Measurements from ENCODE around the gene MAN1C1.

The MAN1C1 gene

DNA sequence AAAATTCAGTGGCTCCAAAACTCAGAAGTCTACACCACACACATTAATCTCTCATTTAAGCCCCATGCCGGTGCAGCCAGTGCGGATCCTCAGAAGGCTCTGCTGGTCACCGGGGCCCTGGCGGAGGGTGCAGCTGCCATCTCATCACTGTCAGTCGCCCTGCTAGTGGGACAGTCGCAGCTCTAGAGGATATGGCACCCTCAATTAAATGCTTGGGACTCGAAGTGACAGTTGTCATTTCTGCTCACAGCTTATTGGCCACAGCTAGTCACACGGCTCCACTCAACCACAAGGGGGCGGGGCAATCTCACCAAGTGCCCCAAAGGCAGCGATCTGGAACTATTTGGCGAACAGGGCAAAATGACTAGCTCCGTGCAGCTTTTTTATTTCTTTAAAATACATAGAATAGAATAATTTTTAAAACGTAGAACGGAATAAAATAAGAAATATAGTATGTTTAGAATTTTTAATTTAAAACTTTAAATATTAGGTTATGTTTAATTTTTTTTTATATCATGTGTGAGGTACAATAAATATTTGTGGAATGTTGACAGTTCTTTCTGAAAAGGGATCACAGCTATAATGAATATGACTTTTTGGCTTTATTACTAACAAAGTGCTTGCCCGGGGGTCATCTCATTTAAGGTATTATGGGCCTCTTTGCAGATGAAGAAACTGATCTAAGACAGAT is 8.0 kb upstream of the MAN1C1 start:
- peak; percentile 66 for DNase-seq
- in situ Hi-C loops (cut with HindIII; ENCODE audit: low pct_ligation_motif_present, low pct_unique_long_range_greater_than_20kb, low sequenced_read_pairs): no loop called here

DNA sequence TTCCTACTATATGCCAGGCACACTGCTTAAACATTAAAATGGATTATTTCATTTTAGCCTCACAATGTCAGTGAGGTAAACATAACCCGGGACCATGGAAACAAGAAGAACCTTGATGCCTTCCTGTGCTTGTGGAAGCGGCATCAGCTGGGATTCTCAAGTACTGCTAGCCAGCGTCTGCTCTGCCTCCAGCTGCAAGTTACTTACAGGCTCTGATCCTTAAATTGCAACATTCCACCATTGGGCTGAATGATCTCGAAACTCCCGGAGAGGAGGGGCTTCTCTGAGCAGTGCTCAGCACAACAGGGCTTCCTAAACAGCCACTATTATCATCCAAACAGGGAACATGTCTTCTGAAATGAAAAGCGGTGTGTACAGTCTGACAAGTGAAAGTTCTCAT is 6.7 kb upstream of the MAN1C1 start:
- no peak for DNase-seq
- in situ Hi-C loops (cut with HindIII; ENCODE audit: low pct_ligation_motif_present, low pct_unique_long_range_greater_than_20kb, low sequenced_read_pairs): no loop called here

DNA sequence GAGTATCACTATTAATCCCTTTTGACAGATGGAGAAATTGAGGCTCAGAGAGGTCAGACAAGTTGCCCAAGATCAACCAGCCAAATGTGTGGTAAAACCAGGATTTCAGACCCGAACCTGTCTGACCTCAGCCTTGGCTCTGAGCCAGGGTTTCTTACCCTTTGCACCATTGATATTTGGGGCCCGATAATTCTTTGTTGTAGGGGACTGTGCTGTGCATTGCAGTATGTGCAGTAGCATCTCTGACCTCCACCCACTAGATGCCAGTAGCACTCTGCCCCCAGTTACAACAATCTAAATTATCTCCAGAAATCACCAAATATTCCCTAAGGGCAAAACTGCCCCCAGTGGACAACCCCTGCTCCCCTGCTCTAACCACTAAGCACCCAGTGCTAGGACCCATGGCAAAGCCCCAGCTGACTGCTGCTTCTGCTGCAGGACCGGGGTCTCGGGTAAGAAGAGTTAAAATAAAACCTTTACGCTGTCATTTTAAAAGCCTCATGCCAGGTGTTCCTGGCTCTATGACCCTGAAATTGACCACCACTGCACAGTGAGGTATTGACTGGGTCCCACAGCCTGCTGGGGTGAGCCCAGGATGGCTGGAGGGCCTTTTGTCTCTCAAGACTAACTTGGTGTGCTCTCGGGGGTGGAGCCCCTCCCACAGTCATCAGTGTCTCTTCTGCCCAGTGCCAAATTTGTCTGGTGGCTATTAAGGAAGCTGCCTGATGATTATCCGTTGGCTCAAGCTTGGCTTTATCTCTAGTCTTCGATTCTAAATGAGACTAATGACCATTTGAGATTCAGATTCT is 5.6 kb upstream of the MAN1C1 start:
- in situ Hi-C loops (cut with HindIII; ENCODE audit: low pct_ligation_motif_present, low pct_unique_long_range_greater_than_20kb, low sequenced_read_pairs): no loop called here
- no peak for DNase-seq

- in situ Hi-C loops (cut with HindIII; ENCODE audit: low pct_ligation_motif_present, low pct_unique_long_range_greater_than_20kb, low sequenced_read_pairs): no loop called here
- no peak for DNase-seq
These were observed 4.7 kb upstream of the MAN1C1 start for GRCh38 chr1:25611843-25612242.

GRCh38 chr1:25612421-25612820 is 4.2 kb upstream of the MAN1C1 start:
- DNase-seq: no peak
- in situ Hi-C loops (cut with HindIII; ENCODE audit: low pct_ligation_motif_present, low pct_unique_long_range_greater_than_20kb, low sequenced_read_pairs): no loop called here

DNA sequence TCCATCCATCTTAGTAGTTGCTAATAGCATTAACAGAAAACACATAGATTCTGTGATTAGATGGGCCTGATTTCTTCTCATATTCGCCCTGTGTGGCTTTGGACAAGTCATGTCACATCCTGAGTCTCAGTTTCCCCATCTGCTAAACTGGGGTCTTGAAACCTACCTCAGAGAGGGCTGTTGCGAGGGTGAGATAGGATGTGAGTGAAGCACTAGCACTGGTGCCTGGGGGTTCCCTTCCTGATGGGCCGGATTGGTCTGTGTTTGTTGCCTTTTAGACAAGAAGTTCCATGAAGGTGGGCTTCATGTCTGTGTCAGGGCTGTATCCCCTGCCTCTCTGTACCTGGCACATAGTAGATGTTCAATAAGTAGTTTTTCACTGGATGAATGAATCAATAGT is 3.5 kb upstream of the MAN1C1 start:
- in situ Hi-C loops (cut with HindIII; ENCODE audit: low pct_ligation_motif_present, low pct_unique_long_range_greater_than_20kb, low sequenced_read_pairs): no loop called here

DNA sequence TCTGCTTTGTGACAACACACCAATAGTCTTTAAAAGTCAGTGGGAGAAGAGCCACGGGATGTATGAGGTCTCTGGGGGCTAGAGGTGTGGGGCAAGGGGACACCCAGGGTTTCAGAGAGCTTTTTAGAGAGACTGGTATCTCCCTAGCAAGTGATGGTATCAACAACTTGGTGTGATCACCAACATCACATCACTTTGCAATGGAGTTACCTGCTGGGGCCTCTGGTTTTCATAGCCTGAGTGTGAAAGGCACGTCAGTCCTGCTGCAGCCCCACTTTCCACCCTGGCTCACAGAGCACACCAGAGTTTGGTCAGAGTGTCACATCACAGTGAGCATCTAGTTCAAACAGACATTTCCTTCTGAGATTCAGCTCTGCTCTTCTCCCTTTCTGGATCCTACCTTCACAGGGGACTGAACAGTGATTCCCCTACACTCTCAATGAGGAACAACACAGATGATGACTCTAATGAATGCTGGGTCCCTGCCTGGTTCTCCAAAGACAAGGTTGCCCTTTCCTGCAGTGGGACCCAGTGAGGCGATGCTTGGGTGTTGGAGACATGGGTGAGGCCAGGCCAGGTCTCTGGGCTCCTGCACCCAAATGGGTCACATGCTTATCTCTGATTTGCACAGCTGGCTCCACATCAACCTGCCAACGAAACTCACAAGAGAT is 2.0 kb upstream of the MAN1C1 start:
- in situ Hi-C loops (cut with HindIII; ENCODE audit: low pct_ligation_motif_present, low pct_unique_long_range_greater_than_20kb, low sequenced_read_pairs): no loop called here
- no peak for DNase-seq

More for the DNA sequence above, 3.5 kb upstream of the MAN1C1 start:
- no peak for DNase-seq

- in situ Hi-C loops (cut with HindIII; ENCODE audit: low pct_ligation_motif_present, low pct_unique_long_range_greater_than_20kb, low sequenced_read_pairs): no loop called here
These were observed 1.4 kb upstream of the MAN1C1 start for GRCh38 chr1:25615172-25615541.

DNA sequence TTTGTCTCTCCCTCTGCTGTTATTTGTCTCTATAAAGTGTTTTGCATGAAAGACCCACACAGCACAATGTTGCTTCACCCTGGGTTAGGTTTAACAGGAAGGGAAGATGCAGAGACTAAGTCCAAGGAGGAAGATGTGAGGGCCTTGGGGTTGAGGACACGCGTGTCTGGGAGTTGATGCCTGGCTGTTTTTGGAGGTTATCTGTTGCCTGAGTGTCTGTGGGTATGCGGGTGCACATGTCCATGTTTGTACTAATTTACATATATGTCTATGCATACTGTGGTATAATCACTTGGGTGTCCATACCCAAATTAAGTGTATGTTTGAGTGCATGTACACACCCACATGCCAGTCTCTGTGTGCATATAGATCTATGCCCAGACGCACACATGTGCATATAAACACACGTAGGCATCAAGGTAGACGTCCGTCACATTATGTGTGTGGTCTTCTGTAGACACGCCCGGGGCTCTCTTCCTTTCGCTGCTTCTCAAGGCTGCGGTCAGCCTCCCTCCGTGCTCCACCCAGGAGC is 962 bp upstream of the MAN1C1 start:
- in situ Hi-C loops (cut with HindIII; ENCODE audit: low pct_ligation_motif_present, low pct_unique_long_range_greater_than_20kb, low sequenced_read_pairs): no loop called here

More at GRCh38 chr1:25615172-25615541, 1.4 kb upstream of the MAN1C1 start:
- DNase-seq: no peak

DNA sequence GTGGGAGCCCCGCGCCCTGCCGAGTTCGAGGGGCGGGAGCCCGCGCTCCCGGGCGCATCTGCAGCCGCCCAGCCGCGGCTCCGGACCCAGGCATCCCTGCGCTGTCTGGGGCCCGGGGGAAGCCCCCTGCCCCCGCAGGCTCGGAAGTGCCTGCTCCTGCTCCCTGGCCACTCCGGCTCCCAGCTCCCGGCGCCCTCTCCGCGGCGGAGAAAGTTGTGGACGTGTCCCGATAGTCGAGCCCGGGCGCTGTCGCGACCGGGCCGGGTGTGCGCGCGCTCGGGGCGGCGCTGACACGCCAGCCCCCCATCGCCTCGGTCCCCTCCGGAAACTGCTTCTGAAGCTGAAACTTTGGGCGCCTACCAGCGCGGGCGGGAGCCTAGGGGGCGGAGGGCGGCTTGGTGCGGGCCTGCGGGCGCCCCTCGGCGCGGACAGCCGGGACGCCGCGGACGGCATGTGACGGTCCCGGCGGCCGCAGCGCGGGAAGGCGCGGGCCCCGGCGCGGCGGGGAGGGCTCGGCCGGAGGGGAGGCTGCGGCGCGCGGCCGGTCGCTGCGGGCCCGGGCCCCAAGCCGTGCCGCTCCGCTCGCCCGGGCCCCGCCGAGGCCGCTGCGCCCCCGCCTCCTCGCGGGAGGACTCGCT is 515 bp downstream of the MAN1C1 start:
- DNase-seq: no peak
- in situ Hi-C loops (cut with HindIII; ENCODE audit: low pct_ligation_motif_present, low pct_unique_long_range_greater_than_20kb, low sequenced_read_pairs): no loop called here

More for the DNA sequence above, 962 bp upstream of the MAN1C1 start:
- no peak for DNase-seq

- in situ Hi-C loops (cut with HindIII; ENCODE audit: low pct_ligation_motif_present, low pct_unique_long_range_greater_than_20kb, low sequenced_read_pairs): no loop called here
- no peak for DNase-seq
These were observed 1.2 kb downstream of the MAN1C1 start for GRCh38 chr1:25617625-25618432.

DNA sequence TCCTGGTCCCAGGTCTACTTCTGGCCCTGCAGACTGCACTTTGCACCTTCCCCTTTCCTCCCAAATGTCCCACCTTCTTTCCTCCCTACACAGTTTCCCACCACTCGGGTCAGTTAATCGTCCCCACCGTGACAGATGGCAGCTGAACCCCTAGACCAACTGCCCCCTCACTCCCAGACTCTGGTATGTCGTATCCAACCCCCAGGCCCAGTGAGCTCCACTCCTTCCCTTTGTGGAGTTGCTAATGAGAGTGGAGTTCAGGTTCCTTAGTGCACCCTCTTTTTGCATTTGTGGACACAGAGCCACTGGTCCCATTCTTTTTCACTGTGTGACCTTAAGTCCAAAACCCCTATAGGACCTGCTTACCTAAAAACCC is 1.8 kb downstream of the MAN1C1 start:
- DNase-seq: no peak
- in situ Hi-C loops (cut with HindIII; ENCODE audit: low pct_ligation_motif_present, low pct_unique_long_range_greater_than_20kb, low sequenced_read_pairs): no loop called here

DNA sequence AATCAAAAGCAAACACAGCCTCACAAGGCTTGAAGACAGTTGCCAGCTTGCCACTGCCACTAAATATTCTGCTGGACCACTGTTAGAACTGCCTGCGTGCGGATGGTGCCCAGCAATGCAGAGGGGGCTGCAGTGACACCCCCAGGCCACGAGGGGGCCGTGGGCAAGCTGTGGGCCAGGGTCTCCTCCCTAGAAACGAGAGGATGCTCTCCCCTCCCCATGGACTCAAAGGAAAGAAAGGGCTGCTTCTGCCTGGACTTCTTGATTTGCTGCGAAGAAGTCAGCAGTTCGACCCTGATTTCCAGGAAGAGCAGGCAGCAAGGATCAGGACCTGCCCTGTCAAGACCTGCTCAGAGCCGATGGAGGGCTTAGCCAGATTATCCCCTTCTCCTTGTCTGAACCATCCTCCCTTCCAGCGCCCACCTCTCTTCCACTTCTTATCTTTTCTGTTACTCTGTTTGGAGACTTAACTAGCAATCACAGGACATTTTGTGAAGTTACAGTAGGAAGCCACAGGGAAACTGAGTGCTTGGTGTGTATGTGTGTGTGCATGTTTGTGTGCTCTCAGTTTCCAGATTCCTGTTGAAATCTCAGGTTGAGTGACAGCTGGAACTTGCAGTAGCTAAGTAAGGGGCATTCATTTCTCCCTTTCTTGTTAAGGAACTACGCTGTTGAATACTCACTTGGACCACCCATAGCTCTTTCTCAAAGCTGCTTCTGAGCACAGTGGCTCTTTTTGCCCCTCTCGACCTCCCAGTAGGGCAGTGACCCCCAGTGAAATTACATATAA is 2.7 kb downstream of the MAN1C1 start:
- in situ Hi-C loops (cut with HindIII; ENCODE audit: low pct_ligation_motif_present, low pct_unique_long_range_greater_than_20kb, low sequenced_read_pairs): no loop called here
- no peak for DNase-seq

DNA sequence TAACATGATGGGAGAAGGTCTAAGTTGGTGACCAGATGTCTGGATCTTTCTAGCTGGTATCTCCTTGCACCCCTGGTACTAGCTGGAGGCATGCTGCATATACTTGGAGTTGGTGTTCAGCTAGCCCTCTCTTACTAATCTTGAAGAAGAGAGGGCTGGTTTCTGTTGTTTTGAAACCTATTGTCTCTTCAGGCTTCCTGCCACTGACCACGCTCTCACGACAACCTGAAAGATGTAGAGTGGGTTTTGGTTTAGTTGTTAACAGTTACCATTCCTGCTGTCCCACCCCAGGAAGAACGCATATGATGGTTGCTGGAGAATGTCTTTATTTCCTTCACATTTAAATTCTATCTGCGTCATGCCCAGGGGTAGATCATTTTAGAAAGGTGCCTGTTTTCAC is 3.6 kb downstream of the MAN1C1 start:
- DNase-seq: no peak
- in situ Hi-C loops (cut with HindIII; ENCODE audit: low pct_ligation_motif_present, low pct_unique_long_range_greater_than_20kb, low sequenced_read_pairs): no loop called here

GRCh38 chr1:25620701-25621350 is 4.2 kb downstream of the MAN1C1 start:
- in situ Hi-C loops (cut with HindIII; ENCODE audit: low pct_ligation_motif_present, low pct_unique_long_range_greater_than_20kb, low sequenced_read_pairs): no loop called here
- DNase-seq: no peak

- DNase-seq: no peak
- in situ Hi-C loops (cut with HindIII; ENCODE audit: low pct_ligation_motif_present, low pct_unique_long_range_greater_than_20kb, low sequenced_read_pairs): no loop called here
These were observed 5.3 kb downstream of the MAN1C1 start for GRCh38 chr1:25621876-25622275.

DNA sequence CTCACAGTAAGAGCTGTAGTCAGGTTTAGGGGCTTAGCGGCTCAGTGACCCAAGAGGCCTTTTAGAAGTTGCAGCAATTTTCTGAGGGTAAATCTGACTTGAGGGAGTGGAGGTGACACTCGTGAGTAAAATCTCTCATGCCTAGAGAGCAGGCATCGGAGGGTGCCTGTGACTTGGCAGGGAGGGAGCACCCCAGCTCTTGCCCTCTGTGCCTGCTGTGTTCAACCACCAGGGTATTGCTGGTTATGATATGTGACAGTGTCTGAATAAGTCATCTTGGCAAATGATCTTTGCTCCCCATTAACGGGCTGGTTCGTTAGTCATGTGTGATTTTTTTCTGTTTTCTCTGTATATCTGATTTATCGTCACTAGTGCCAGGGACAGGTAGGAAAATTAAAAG is 5.9 kb downstream of the MAN1C1 start:
- DNase-seq: no peak
- in situ Hi-C loops (cut with HindIII; ENCODE audit: low pct_ligation_motif_present, low pct_unique_long_range_greater_than_20kb, low sequenced_read_pairs): no loop called here
